Breast epithelium (tissue), 4 donors: ENCODE measurements around the gene NECAP2. TPM values are rescaled to one million over a fixed set of nuclear protein-coding genes. Genes with fewer than 3 reads are reported as not detected.

Experiments used
- DNase-seq, 2 donors: peaks; one replicate each; pipeline ENCODE4 v3.0.0-alpha.2; 2019; ENCODE audit warnings: low spot score in 2 of 2
- H3K27ac ChIP-seq, 2 donors: fragments of 200-600 bp; sonication (generic) in 1 of 2; one replicate each; pipeline ENCODE4 v1.5.1; 2016 to 2019; ENCODE audit warnings: mild to moderate bottlenecking in 1 of 2
- H3K27me3 ChIP-seq, 2 donors: fragments of 200-600 bp; sonication (generic) in 1 of 2; one replicate each; pipeline versions ENCODE4 v1.5.1 to v1.6.0; 2017 to 2019; ENCODE audit warnings: control low read depth in 1 of 2, mild to moderate bottlenecking in 1 of 2
- H3K36me3 ChIP-seq: fragments of 200-600 bp; one replicate; pipeline ENCODE4 v1.5.1; 2019
- H3K4me1 ChIP-seq, 2 donors: fragments of 200-600 bp; sonication (generic); one replicate each; pipeline ENCODE4 v1.5.1; 2016 to 2019; ENCODE audit warnings: control low read depth in 1 of 2
- H3K4me3 ChIP-seq, 3 donors: fragments of 200-600 bp; sonication (generic); 1 replicate in 2 of 3; 2 replicates in 1 of 3; pipeline ENCODE4 v1.5.1; 2016 to 2019; ENCODE audit warnings: mild to moderate bottlenecking in 3 of 3, moderate library complexity in 2 of 3
- H3K9me3 ChIP-seq, 2 donors: fragments of 200-600 bp; sonication (generic) in 1 of 2; one replicate each; pipeline ENCODE4 v1.5.1; 2016 to 2019; ENCODE audit warnings: control low read depth in 1 of 2
- CTCF ChIP-seq, 3 donors: fragments of 450-650 bp; IDR thresholded peaks; one replicate each; pipeline ENCODE4 v1.5.1; 2016 to 2017; ENCODE audit warnings: antibody characterized with exemption in 3 of 3, mild to moderate bottlenecking in 3 of 3, moderate library complexity in 3 of 3
- POLR2A ChIP-seq: fragments of 450-650 bp; IDR thresholded peaks from one replicate; pipeline ENCODE4 v1.6.1; 2016; ENCODE audit warnings: antibody characterized with exemption, mild to moderate bottlenecking, moderate library complexity
- POLR2AphosphoS5 ChIP-seq, 3 donors: sonication (generic); formaldehyde crosslinking; IDR thresholded peaks; one replicate each; pipeline ENCODE4 v1.6.1; 2017; ENCODE audit warnings: antibody characterized with exemption in 3 of 3
- intact Hi-C: fragments of 100-400 bp; cut with DNase I; formaldehyde crosslinking; loops from one replicate; pipeline ENCODE4 v1.15.1; 2023; ENCODE audit warnings: low total_unique reads
- total RNA-seq, 3 donors: library from RNA; depleted of rRNA; stranded (reverse); fragments of >200 nt; gene quantifications; one replicate each; pipeline ENCODE4 v1.1.0, GENCODE V29; 2016

The NECAP2 gene
- total RNA-seq, 3 donors from 2014 or later = 61.2 to 64.0 (median 62.9) TPM

GRCh38 chr1:16418823-16419425 is 21.6 kb upstream of the NECAP2 start:
- intact Hi-C loops = no loop called here
- no peak overlapping the region for H3K4me3 ChIP-seq
- no peak for TF ChIP-seq POLR2AphosphoS5 (IDR thresholded peaks at IDR 0.05)
- no peak for TF ChIP-seq POLR2A
- no peak for TF ChIP-seq CTCF (IDR thresholded peaks at IDR 0.05)
- H3K27me3 ChIP-seq = no peaks in the 10 kb centered on the region
- H3K36me3 ChIP-seq = no peaks in the 10 kb centered on the region
- H3K27ac ChIP-seq = no peak overlapping the region
- no peaks in the 10 kb centered on the region for H3K9me3 ChIP-seq
- H3K4me1 ChIP-seq = no peaks in the 10 kb centered on the region
- no peak for DNase-seq

- H3K9me3 ChIP-seq = no peaks in the 10 kb centered on the region
- TF ChIP-seq POLR2AphosphoS5 (IDR thresholded peaks at IDR 0.05) = no peak
- TF ChIP-seq CTCF (IDR thresholded peaks at IDR 0.05) = no peak
- TF ChIP-seq POLR2A = no peak
- H3K4me3 ChIP-seq = no peak overlapping the region
- no peaks in the 10 kb centered on the region for H3K4me1 ChIP-seq
- H3K36me3 ChIP-seq = no peaks in the 10 kb centered on the region
- no peak for DNase-seq
- intact Hi-C loops = no loop called here
- no peaks in the 10 kb centered on the region for H3K27me3 ChIP-seq
- H3K27ac ChIP-seq = no peak overlapping the region
These were observed 20.0 kb upstream of the NECAP2 start for GRCh38 chr1:16420424-16421118.

- TF ChIP-seq CTCF (IDR thresholded peaks at IDR 0.05) = no peak
- no peak overlapping the region for H3K27ac ChIP-seq
- H3K27me3 ChIP-seq = no peaks in the 10 kb centered on the region
- no peaks in the 10 kb centered on the region for H3K36me3 ChIP-seq
- no peak for DNase-seq
- H3K4me3 ChIP-seq = no peak overlapping the region
- intact Hi-C loops = no loop called here
- H3K9me3 ChIP-seq = no peaks in the 10 kb centered on the region
- no peaks in the 10 kb centered on the region for H3K4me1 ChIP-seq
These were observed 19.3 kb upstream of the NECAP2 start for GRCh38 chr1:16421201-16421600.

- Histone ChIP-seq H3K4me1 (no peaks in the 10 kb centered on the region), H3K4me3 (no peak overlapping the region), H3K27ac (no peak overlapping the region), H3K9me3 (no peaks in the 10 kb centered on the region), H3K27me3 (no peaks in the 10 kb centered on the region), H3K36me3 (no peaks in the 10 kb centered on the region)
- intact Hi-C loops = no loop called here
- DNase-seq = no peak
- no peak for TF ChIP-seq POLR2AphosphoS5 (IDR thresholded peaks at IDR 0.05)
- TF ChIP-seq POLR2A = no peak
- TF ChIP-seq CTCF (IDR thresholded peaks at IDR 0.05) = no peak
These were observed 18.5 kb upstream of the NECAP2 start for GRCh38 chr1:16422041-16422440.

GRCh38 chr1:16425125-16426025 is 15.1 kb upstream of the NECAP2 start:
- Histone ChIP-seq H3K36me3 (no peaks in the 10 kb centered on the region), H3K27me3 (no peaks in the 10 kb centered on the region), H3K4me3 (no peak overlapping the region), H3K9me3 (no peaks in the 10 kb centered on the region), H3K4me1 (no peaks in the 10 kb centered on the region), H3K27ac (no peak overlapping the region)
- no peak for DNase-seq
- intact Hi-C loops = no loop called here
- TF ChIP-seq POLR2AphosphoS5 (IDR thresholded peaks at IDR 0.05) (no peak), POLR2A (no peak), CTCF (IDR thresholded peaks at IDR 0.05) (no peak)
